Measurements from ENCODE around the gene KCNMA1.

DNA sequence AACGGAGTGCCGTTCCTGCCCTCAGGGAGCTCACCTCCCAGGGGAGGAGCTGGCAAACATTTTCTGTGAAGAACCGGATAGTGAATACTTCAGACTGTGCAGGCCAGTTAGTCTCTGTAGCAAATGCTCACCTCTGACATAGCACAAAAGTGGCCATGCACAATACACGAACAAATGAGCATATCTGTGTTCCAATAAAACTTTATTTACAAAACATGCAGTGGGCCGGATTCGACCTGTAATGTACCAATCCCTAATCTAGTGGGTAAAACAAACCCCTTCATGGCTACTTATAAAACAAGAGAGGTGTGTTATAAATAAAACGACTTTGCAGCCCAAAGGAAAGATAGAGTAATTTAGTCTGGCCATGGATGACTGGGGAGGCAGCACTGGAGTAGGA lies 48.7 kb downstream of the KCNMA1 start:
- TF ChIP-seq EZH2 (IDR thresholded peaks at IDR 0.05) (no peak), EGR1 (IDR thresholded peaks at IDR 0.05; ENCODE audit: low read depth) (no peak), CEBPB (IDR thresholded peaks at IDR 0.05; ENCODE audit: low read depth) (no peak), POLR2A (IDR thresholded peaks at IDR 0.05; ENCODE audit: borderline replicate concordance, extremely low read depth, insufficient read depth, insufficient read length) (no peak), POLR2AphosphoS5 (IDR thresholded peaks at IDR 0.05; ENCODE audit: low read depth, low read length) (no peak), ZNF274 (IDR thresholded peaks at IDR 0.05; ENCODE audit: low read depth, low read length) (no peak), SP1 (IDR thresholded peaks at IDR 0.05; ENCODE audit: low read depth) (no peak), RAD21 (IDR thresholded peaks at IDR 0.05; ENCODE audit: low read depth) (no peak)
- TF ChIP-seq, protein P1, sequence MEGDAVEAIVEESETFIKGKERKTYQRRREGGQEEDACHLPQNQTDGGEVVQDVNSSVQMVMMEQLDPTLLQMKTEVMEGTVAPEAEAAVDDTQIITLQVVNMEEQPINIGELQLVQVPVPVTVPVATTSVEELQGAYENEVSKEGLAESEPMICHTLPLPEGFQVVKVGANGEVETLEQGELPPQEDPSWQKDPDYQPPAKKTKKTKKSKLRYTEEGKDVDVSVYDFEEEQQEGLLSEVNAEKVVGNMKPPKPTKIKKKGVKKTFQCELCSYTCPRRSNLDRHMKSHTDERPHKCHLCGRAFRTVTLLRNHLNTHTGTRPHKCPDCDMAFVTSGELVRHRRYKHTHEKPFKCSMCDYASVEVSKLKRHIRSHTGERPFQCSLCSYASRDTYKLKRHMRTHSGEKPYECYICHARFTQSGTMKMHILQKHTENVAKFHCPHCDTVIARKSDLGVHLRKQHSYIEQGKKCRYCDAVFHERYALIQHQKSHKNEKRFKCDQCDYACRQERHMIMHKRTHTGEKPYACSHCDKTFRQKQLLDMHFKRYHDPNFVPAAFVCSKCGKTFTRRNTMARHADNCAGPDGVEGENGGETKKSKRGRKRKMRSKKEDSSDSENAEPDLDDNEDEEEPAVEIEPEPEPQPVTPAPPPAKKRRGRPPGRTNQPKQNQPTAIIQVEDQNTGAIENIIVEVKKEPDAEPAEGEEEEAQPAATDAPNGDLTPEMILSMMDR (IDR thresholded peaks at IDR 0.05 in 2 of 3, conservative IDR thresholded peaks at IDR 0.05 in 1 of 3; ENCODE audit: borderline replicate concordance in 1 of 3, insufficient read depth in 1 of 3, low read depth in 2 of 3, low read length in 2 of 3): no peak
- TF ChIP-seq, protein P2, sequence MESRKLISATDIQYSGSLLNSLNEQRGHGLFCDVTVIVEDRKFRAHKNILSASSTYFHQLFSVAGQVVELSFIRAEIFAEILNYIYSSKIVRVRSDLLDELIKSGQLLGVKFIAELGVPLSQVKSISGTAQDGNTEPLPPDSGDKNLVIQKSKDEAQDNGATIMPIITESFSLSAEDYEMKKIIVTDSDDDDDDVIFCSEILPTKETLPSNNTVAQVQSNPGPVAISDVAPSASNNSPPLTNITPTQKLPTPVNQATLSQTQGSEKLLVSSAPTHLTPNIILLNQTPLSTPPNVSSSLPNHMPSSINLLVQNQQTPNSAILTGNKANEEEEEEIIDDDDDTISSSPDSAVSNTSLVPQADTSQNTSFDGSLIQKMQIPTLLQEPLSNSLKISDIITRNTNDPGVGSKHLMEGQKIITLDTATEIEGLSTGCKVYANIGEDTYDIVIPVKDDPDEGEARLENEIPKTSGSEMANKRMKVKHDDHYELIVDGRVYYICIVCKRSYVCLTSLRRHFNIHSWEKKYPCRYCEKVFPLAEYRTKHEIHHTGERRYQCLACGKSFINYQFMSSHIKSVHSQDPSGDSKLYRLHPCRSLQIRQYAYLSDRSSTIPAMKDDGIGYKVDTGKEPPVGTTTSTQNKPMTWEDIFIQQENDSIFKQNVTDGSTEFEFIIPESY (IDR thresholded peaks at IDR 0.05; ENCODE audit: extremely low read depth, insufficient replicate concordance, low read length): no peak
- TF ChIP-seq, protein P3, sequence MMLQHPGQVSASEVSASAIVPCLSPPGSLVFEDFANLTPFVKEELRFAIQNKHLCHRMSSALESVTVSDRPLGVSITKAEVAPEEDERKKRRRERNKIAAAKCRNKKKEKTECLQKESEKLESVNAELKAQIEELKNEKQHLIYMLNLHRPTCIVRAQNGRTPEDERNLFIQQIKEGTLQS (IDR thresholded peaks at IDR 0.05): no peak
- TF ChIP-seq, protein P4, sequence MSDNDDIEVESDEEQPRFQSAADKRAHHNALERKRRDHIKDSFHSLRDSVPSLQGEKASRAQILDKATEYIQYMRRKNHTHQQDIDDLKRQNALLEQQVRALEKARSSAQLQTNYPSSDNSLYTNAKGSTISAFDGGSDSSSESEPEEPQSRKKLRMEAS (IDR thresholded peaks at IDR 0.05): no peak

Measured in HCT116 (cell line).